AG20443 (cell line): ENCODE results near the gene FAM133A.

Experiments
- DNase-seq: peaks from one replicate; pipeline ENCODE4 v3.0.0; 2012; ENCODE audit warnings: low spot score, mixed read lengths

Gene FAM133A

GRCh38 chrX:93673869-93674271 is at the start of gene FAM133A:
FAM133A (plus strand) TSS chrX:93674206; CDS start chrX:93709420, 35,214 bp downstream.
- peak; percentile 43 for DNase-seq

DNA sequence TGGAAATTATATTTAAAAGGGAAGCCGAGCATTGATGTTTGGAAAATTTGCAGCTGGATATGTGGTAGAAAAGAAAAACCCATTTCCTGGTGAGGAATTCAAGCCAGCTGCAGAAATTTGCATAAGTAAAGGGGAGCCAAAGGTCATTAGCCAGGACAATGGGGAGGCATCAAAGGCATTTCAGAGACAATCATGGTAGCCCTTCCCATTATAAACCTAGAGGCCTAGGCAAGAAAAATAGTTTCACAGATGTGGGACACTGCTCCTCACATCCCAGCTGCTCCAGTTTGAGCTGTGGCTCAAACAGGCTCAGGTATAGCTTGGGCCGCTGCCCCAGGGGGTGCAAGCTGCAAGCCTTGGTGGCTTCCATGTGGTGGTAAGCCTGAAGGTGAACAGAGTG is 36.4 kb upstream of the FAM133A start:
- DNase-seq = no peak

- no peak for DNase-seq
Measured at GRCh38 chrX:93649381-93649780, 24.6 kb upstream of the FAM133A start.

DNA sequence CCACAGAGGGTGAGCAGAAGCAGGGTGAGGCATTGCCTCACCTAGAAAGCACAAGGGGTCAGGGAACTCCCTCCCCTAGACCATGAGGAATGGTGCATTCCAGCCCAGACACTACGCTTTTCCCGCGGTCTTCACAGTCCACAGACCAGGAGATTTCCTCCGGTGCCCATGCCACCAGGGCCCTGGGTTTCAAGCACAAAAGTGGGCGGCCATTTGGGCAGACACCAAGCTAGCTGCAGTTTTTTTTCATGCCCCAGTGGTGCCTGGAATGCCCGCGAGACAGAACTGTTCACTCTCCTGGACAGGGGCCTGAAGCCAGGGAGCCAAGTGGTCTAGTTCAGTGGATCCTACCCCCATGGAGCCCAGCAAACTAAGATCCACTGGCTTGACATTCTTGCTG is 13.4 kb upstream of the FAM133A start:
- no peak for DNase-seq

GRCh38 chrX:93673056-93673868 is 744 bp upstream of the FAM133A start, which contains the start of gene NAP1L3:
NAP1L3 (minus strand) TSS chrX:93673578; CDS start chrX:93673304, 274 bp downstream.
- DNase-seq = peak; percentile 73

DNA sequence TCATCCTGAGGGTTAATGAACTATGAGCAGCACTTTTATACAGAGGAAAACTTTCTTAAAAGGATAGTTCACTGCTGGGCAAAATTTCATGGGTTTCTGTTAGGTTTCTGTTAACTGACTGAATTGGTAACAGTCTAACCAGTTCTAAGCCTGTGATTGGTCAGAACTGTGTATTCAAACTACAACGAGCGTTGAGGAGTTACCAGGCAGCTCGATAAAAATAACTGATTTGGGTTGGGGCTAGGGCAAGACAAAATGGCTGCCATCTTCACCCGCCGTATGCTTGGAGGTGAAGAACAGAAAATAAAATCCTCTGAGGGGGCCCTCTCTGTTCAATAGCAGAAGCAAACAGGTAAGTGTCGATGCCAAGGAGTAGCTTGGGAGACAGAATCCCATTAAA is 22.0 kb downstream of the FAM133A start:
- no peak for DNase-seq

DNA sequence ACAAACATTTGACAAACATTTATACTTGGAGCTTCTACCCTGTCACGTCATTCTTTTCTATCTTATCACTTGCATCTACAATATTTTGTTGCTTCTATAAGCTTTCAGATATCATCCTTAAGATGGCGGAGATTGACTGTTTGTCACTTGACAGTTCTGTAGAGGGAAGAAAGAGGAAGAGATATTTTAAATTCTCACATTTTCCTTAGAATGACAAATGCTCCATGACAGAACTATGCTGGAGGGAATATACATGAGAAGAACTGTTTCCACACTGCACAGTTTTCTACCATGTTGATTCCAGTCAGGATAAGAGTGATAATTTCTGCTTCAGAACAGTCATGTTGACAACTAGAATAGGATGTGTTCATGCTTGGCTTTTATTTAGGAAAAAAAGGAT is 29.7 kb downstream of the FAM133A start:
- DNase-seq = no peak

GRCh38 chrX:93711076-93711475 is 37.1 kb downstream of the FAM133A start:
- DNase-seq = no peak

- DNase-seq = no peak
Measured at GRCh38 chrX:93741811-93742210, 67.8 kb downstream of the FAM133A start.

DNA sequence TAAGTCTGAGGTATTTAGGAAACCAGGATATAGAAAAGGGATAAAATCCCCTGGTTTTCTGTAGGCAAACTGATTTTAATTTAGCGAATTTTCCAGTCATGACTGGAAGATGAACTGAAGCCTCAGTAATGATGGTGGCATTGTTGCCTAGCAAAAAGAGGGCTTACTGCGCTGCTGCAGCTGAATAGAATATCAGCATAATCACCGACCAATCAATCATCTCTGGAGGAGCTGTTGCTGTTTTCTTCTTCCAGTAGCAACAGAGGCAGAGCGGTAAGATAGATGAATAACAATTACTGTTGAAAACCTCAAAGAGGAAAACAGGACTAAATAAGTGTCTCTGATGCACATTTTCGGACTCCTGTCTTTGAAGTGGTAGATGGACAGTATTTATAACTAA is 86.2 kb downstream of the FAM133A start:
- no peak for DNase-seq
